ENCODE measurements around the gene PRMT9. TPM values are rescaled to one million over a fixed set of nuclear protein-coding genes. Genes with fewer than 3 reads are reported as not detected.

The PRMT9 gene
- total and polyA plus RNA-seq, 10 of the 15 experiments (the other 5 are each of a cell fraction or from before 2014, with no cell fraction given) = 4.1 to 11.8 (median 7.6) TPM

GRCh38 chr4:147599206-147599605 lies 84.8 kb downstream of the PRMT9 start:
- ATAC-seq (no peak), FAIRE-seq (no peak), DNase-seq (ENCODE audit: low read depth, low spot score) (no peak)
- Histone ChIP-seq H3K4me2 (ENCODE audit: control insufficient read depth, insufficient read depth) (no peak overlapping the region), H3K9ac (ENCODE audit: control insufficient read depth, insufficient read depth, low read length) (no peak overlapping the region), H2AFZ (ENCODE audit: control insufficient read depth, low read depth, low read length) (no peak overlapping the region), H3K36me3 (ENCODE audit: control insufficient read depth in 2 of 2, insufficient read depth in 2 of 2, low read length in 1 of 2) (no peaks in the 10 kb centered on the region), H3K4me1 (ENCODE audit: control insufficient read depth, insufficient read depth, low read length) (no peaks in the 10 kb centered on the region), H3K9me3 (replicated peaks; ENCODE audit: control insufficient read depth, insufficient read depth, low read length) (no peaks in the 10 kb centered on the region), H4K20me1 (ENCODE audit: control insufficient read depth, insufficient read depth) (no peaks in the 10 kb centered on the region), H3K27me3 (replicated peaks in 1 of 2; ENCODE audit: control insufficient read depth in 2 of 2, insufficient read depth in 2 of 2, low read length in 1 of 2) (no peaks in the 10 kb centered on the region; a peak in 1 of 4 replicates), H3K4me3 (no peak overlapping the region), H3K79me2 (ENCODE audit: control insufficient read depth, insufficient read depth, low read length) (no peaks in the 10 kb centered on the region), H3K27ac (ENCODE audit: control insufficient read depth, insufficient read depth) (no peak overlapping the region)
- ChIA-PET RAD21 (ENCODE audit: unreplicated experiment) (interaction anchor here (2.0 to 7.7 kb wide), 2 partner anchors 9 to 267 kb away, joined by 6 to 85 read pairs; no protein-coding TSS in a partner anchor), POLR2A (interaction anchor here (1.0 kb wide), 1 partner anchor 17 kb away, joined by 3 read pairs; no protein-coding TSS in a partner anchor), CTCF (interaction anchor here (1.0 to 10.3 kb wide), 4 partner anchors 10 to 439 kb away, joined by 3 to 105 read pairs (median 8); partner anchors contain the start of gene TMEM184C), SMC1A (ENCODE audit: uncharacterized antibody, unreplicated experiment) (interaction anchor here (1.0 to 2.9 kb wide), 5 partner anchors 13 to 267 kb away, joined by 3 to 11 read pairs (median 4); partner anchors contain the start of gene TMEM184C)
- in situ Hi-C loops (cut with MboI) (no loop called here), intact Hi-C loops (cut with micrococcal nuclease; ENCODE audit: unreplicated experiment) (no loop called here)
- TF ChIP-seq NFIC (IDR thresholded peaks at IDR 0.05; ENCODE audit: low read depth, low read length) (no peak), HDGF (IDR thresholded peaks at IDR 0.05) (no peak), RAD21 (IDR thresholded peaks at IDR 0.05; ENCODE audit: insufficient read depth, low read depth, low read length) (no peak), ZNF217 (IDR thresholded peaks at IDR 0.05) (no peak), USF2 (IDR thresholded peaks at IDR 0.05; ENCODE audit: borderline replicate concordance, low read depth, low read length) (no peak), CREB1 (IDR thresholded peaks at IDR 0.05; ENCODE audit: low read depth) (no peak), KLF5 (IDR thresholded peaks at IDR 0.05; ENCODE audit: partially characterized antibody) (no peak), CBFB (IDR thresholded peaks at IDR 0.05; ENCODE audit: low read depth) (no peak), MYC (IDR thresholded peaks at IDR 0.05; ENCODE audit: insufficient read depth, insufficient read length, insufficient replicate concordance, low read length, severe bottlenecking) (no peak), BACH1 (IDR thresholded peaks at IDR 0.05; ENCODE audit: borderline replicate concordance) (no peak), POLR2AphosphoS2 (IDR thresholded peaks at IDR 0.05; ENCODE audit: low read depth, low read length) (no peak), MTA3 (IDR thresholded peaks at IDR 0.05; ENCODE audit: borderline replicate concordance, low read length) (no peak), TBL1XR1 (IDR thresholded peaks at IDR 0.05; ENCODE audit: low read depth, low read length) (no peak), TCF7 (IDR thresholded peaks at IDR 0.05; ENCODE audit: borderline replicate concordance) (no peak)
- TF ChIP-seq, protein P1, sequence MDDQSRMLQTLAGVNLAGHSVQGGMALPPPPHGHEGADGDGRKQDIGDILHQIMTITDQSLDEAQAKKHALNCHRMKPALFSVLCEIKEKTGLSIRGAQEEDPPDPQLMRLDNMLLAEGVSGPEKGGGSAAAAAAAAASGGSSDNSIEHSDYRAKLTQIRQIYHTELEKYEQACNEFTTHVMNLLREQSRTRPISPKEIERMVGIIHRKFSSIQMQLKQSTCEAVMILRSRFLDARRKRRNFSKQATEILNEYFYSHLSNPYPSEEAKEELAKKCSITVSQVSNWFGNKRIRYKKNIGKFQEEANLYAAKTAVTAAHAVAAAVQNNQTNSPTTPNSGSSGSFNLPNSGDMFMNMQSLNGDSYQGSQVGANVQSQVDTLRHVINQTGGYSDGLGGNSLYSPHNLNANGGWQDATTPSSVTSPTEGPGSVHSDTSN (IDR thresholded peaks at IDR 0.05; ENCODE audit: insufficient replicate concordance, low read depth, low read length) = no peak
- TF ChIP-seq, protein P2, sequence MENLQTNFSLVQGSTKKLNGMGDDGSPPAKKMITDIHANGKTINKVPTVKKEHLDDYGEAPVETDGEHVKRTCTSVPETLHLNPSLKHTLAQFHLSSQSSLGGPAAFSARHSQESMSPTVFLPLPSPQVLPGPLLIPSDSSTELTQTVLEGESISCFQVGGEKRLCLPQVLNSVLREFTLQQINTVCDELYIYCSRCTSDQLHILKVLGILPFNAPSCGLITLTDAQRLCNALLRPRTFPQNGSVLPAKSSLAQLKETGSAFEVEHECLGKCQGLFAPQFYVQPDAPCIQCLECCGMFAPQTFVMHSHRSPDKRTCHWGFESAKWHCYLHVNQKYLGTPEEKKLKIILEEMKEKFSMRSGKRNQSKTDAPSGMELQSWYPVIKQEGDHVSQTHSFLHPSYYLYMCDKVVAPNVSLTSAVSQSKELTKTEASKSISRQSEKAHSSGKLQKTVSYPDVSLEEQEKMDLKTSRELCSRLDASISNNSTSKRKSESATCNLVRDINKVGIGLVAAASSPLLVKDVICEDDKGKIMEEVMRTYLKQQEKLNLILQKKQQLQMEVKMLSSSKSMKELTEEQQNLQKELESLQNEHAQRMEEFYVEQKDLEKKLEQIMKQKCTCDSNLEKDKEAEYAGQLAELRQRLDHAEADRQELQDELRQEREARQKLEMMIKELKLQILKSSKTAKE (IDR thresholded peaks at IDR 0.05; ENCODE audit: low read depth, poor library complexity, severe bottlenecking) = no peak
- BruUV-seq (replicated peaks) = no TSS peak
- WGBS (ENCODE audit: insufficient coverage, insufficient replicate concordance, low lambda C conversion rate, missing lambda C conversion rate) = 93% methylated on average over 1 of the region's 1 CpG

Measured in GM12878 (cell line).